NOMO-1 treated with DMSO at 0.1 percent for 48 hours (cell line): ENCODE measurements around the gene IL16.
"Not testable (repeated sequence)": the region's sequence is repeated elsewhere in the genome, so short reads cannot be mapped to it uniquely, and the experiment has no call there.

Source experiments
- DNase-seq: peaks from one replicate; lab custom pipeline; 2025; ENCODE audit not compliant: unreplicated experiment; lab: John Stamatoyannopoulos, UW

The IL16 gene

GRCh38 chr15:81309647-81310450, 113.2 kb downstream of the IL16 start:
- DNase-seq, result no peak

GRCh38 chr15:81310480-81310879, 113.8 kb downstream of the IL16 start:
- no peak for DNase-seq

DNA sequence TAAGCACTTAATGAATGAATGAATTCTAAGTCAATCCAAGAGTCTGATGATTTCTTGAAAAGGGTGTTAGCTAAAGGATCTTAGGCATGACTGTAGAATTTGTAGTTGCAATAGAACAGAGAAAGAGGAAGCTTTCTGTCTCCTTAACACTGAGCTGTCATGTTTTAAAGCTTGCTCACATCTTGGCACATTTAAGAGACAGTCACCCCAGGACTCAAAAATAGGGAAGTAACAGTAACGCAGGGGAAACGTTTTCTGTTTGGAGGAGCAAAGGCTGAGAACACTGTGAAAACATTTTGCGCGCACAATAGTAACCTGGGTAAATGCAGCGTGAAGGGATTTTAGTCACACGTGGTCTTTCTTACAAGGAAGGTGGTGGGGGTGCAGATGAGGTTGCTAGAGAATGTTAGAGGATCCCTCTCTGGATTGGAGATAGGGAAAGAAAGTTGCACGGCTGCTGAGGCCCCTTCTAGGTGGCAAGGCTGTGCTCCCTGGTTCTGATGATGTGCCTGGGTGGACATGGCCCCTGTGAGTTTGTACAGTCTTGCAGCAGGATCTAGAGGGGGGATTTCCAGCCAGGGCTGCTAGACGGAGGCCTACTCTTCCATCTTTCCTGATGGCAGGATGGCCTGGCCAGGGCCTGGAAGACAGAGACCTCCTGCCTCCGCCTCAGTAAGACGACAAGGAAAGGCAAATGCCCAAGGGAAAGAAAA, 115.2 kb downstream of the IL16 start:
- DNase-seq, result peak; percentile 97

- peak; percentile 47 for DNase-seq
Measured at GRCh38 chr15:81312790-81313543, 116.3 kb downstream of the IL16 start.

GRCh38 chr15:81313686-81314085, 117.0 kb downstream of the IL16 start:
- no peak for DNase-seq

DNA sequence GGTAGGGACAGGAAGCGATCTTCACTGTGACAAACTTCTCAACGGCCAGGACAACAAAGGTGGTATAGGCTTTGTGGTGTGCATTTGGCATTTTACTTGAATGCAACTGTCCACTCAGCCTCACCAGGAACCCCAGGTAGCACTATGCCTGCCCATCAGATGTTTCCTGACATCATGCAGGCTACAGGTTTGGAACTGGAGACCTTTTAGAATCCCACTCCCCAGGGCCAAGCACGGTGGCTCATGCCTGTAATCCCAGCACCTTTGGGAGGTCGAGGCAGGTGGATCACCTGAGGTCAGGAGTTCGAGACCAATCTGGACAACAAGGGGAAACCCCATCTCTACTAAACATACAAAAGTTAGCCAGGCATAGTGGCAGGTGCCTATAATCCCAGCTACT, 117.7 kb downstream of the IL16 start:
- no peak for DNase-seq

DNA sequence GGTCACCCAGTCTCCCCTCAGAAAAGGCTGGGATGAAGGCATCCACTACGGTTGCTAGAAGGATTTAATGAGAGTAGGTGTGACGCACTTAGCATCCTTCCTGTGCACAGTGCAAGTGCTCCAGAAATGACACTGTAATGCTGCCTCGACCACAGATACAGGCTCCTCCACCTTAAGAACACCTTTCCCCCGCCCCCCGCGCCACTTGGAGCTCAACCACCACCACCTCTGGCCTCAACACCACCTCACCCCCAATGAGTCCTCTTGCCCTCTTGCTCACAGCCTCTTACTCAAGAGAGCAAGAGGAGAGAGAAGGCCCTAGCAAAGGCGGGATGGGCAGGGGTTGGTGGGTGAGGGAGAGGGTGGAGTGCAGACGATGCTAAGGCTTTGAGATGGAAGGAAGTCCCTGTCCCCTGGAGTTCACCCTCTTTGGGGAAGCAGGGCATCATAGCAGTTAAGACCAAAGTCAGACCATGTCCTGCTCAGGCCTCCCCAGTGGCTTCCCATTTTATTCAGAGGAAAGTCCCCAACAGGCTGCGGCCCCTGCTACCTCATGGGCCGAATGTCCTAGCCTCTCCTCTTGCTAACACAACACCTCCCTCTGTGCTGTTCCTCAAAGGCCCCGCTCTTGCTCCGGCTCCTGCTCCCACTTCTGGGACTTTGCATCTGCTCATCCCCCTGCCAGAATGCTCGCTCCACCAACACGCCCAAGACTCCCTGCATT, 118.9 kb downstream of the IL16 start:
- DNase-seq, result no peak

DNA sequence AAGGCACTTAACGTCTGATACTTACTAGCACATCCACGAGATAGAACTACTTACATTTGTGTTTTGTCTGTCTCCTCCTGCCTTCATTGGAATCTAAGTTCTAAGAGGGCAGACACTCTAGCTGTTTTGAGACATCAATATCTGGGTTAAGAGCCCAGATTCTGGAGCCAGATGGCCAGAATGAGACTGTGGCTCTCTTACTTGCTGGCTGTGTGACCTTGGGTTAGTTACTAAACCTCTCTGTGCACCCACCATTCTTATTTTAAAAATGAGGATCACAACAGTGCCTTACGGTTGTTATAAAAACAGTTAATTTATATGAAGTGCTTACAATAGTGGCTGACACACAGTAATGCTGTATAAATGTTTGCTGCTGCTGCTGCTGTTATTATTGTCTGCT, 119.6 kb downstream of the IL16 start:
- DNase-seq, result no peak

DNA sequence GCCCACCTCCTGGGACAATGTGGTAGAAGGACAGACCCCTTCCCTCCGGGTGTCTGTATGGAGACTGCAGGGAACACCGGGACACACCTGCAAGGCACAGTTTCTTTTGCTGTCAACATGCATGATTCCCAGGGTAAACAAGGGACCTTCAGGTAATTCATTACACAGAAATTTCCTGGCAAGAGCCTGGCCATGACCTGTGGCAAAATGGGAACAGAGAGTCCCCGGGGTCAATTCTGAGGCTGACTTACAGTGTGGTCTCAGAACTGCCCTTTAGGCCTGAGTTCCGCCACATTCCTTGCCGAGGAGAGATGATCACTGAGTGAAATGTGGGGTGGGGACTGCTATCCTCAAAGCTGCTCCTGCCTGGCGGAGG, 121.0 kb downstream of the IL16 start:
- no peak for DNase-seq

GRCh38 chr15:81321667-81322066, 125.0 kb downstream of the IL16 start:
- DNase-seq, result no peak

GRCh38 chr15:81322676-81323253, 126.1 kb downstream of the IL16 start:
- DNase-seq, result no peak

GRCh38 chr15:81323559-81323943, 126.9 kb downstream of the IL16 start:
- peak; percentile 18 for DNase-seq

GRCh38 chr15:81323944-81324881, 127.5 kb downstream of the IL16 start, which contains the start of gene STARD5:
Gene STARD5, minus strand, starts transcription at chr15:81324141. Its CDS starts 42 bp downstream, at chr15:81324099.
- DNase-seq, result peak; percentile 94

DNA sequence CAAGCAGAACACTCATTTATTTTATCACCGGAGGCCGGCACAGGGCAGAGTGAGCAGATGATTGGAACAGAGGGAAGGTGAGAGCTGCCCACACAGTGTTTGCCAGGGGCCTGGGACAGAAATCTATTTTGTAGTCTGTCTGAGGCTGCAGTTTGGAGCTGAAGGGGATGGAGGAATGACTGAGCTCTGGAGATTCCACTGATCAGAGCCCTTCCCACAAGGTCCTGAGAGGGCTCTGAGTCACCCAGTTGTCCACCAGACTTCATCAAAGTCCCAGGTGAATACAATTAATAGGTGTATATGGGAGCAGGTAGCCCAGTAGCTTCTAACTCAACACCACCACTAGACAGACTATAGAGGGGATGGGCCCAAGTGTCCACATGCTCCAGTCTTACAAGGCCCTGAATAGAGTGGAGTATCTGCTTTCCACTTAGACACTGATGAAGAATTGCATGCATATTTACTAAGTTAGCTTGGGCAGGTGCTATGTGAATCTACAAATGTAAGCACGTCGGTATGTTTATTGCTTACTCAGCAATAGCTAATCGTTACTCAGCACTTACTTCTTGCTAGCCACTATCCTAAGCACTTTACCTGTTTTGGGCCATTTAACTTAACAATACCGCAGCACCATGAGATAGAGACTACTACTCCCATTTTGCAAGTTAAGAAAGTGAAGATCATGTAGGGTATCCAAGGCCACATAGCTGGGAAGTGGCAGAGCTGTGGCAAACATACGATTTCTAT, 130.0 kb downstream of the IL16 start:
- no peak for DNase-seq

DNA sequence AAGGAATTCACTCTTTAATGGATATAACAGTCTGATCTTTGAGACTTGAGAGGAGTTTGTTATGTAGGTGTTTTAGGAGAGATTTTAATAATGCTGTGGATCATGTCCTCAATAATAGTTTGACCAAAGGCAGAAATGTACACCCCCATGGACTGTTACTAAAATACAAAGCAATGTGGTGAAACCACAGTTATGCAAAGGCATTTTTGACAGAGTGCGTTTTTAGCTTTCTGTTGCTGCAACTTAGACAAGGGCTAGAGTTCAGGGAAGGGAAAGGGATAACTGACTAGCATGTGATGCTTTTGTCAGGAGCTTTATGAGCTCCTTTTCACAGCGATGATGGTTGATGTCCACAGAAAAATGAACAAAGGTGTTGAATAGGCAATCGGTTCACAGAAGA, 130.8 kb downstream of the IL16 start:
- no peak for DNase-seq

- DNase-seq, result no peak
Measured at GRCh38 chr15:81329446-81329845, 132.8 kb downstream of the IL16 start.

DNA sequence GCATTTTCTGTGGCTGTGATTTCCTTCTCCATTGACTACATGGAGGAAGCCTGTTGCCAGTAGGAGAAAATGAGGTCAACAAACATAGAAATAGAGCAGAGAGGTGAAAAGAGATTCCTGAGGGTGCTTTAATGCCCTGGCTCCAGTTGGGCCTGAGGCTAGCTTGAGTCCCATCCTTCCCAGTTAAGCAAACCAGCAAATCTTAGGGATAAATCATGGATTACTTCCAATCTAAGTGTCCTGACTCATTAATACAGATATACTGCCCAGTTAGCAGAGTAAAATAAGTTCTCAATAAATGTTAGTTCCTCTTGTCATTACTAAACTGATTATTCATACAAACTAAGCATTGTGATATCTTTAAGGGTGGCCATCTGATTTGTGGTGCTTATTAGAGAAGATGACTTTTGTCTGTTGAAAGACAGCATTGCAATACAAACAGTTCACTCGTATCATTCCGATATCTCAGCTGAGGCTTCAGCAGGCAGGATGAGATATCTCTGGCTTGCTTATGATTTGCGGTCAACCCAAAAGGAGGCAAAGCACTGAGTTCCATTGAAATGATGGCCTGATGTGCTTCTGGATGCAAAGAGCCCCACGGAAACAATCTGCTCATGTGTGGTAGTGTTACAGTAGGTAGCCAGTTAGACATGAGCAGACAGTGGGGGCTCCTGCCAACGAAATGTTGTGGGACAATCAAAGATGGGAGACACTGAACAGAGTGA, 133.8 kb downstream of the IL16 start:
- DNase-seq, result no peak

GRCh38 chr15:81331141-81331540, 134.5 kb downstream of the IL16 start:
- DNase-seq, result not testable (repeated sequence)
